GM12878 (cell line): ENCODE results near the gene COL5A1. TPM values are rescaled to one million over a fixed set of nuclear protein-coding genes. Genes with fewer than 3 reads are reported as not detected.

Source experiments
- ATAC-seq: fragments of 200-7000 bp; cut with Tn5 transposase; 3 replicates; pipeline ENCODE4 v1.9.1; 2020; ENCODE audit warnings: mild to moderate bottlenecking, moderate library complexity
- BruUV-seq: library from RNA; stranded (reverse); fragments of 400-500 nt; replicated peaks from 2 replicates; lab custom pipeline; 2021; lab: Mats Ljungman, UMichigan
- CTCF ChIA-PET: fragments of 300-600 bp; sonication (Branson Sonifier 250); formaldehyde crosslinking; extraction: SDS; loops from one replicate; lab custom pipeline; 2021; ENCODE audit warnings: inconsistent platforms; lab: Yijun Ruan, JAX
- POLR2A ChIA-PET: fragments of 350-600 bp; formaldehyde crosslinking; extraction: SDS; loops from one replicate; lab custom pipeline; 2021; ENCODE audit warnings: inconsistent platforms; lab: Charles Lee
- RAD21 ChIA-PET: fragments of 300-600 bp; sonication (Branson Sonifier 250); formaldehyde crosslinking; loops from one replicate; lab custom pipeline; 2023; ENCODE audit warnings: antibody characterized with exemption; ENCODE audit not compliant: unreplicated experiment; lab: Charles Lee
- SMC1A ChIA-PET: fragments of 300-600 bp; sonication (Branson Sonifier 250); formaldehyde crosslinking; loops from one replicate; lab custom pipeline; 2023; ENCODE audit not compliant: unreplicated experiment, uncharacterized antibody; lab: Charles Lee
- DNase-seq: peaks from one replicate; pipeline ENCODE4 v3.0.0-alpha.2; 2011; ENCODE audit warnings: low read depth, low spot score
- FAIRE-seq: peaks from 3 replicates; lab custom pipeline; 2011; peaks lifted over from hg19 to GRCh38; lab: Jason Lieb, UNC
- H2AFZ ChIP-seq: 2 replicates; pipeline ENCODE4 v1.6.0; 2011; ENCODE audit warnings: low read depth, low read length, control low read depth; ENCODE audit not compliant: control insufficient read depth
- H3K27ac ChIP-seq: 2 replicates; pipeline ENCODE4 v1.5.1; 2011; ENCODE audit warnings: control low read depth; ENCODE audit not compliant: control insufficient read depth, insufficient read depth
- H3K27me3 ChIP-seq, 2 experiments: replicated peaks in 1 of 2; 2 replicates each; pipeline versions ENCODE4 v1.6.0 to v1.6.1; 2011; ENCODE audit warnings: low read length in 1 of 2; ENCODE audit not compliant: control insufficient read depth in 2 of 2, insufficient read depth in 2 of 2
- H3K36me3 ChIP-seq, 2 experiments: 2 replicates each; pipeline ENCODE4 v1.5.1; 2011; ENCODE audit warnings: low read length in 1 of 2; ENCODE audit not compliant: control insufficient read depth in 2 of 2, insufficient read depth in 2 of 2
- H3K4me1 ChIP-seq: 2 replicates; pipeline ENCODE4 v1.6.1; 2011; ENCODE audit warnings: mild to moderate bottlenecking, low read length, moderate library complexity, mixed read lengths; ENCODE audit not compliant: control insufficient read depth, insufficient read depth
- H3K4me2 ChIP-seq: 2 replicates; pipeline ENCODE4 v1.6.0; 2011; ENCODE audit warnings: control low read depth; ENCODE audit not compliant: control insufficient read depth, insufficient read depth
- H3K4me3 ChIP-seq: fragments of 200-600 bp; sonication (generic); 2 replicates; pipeline ENCODE4 v1.5.1; 2016
- H3K79me2 ChIP-seq: 2 replicates; pipeline ENCODE4 v1.6.0; 2011; ENCODE audit warnings: low read length; ENCODE audit not compliant: control insufficient read depth, insufficient read depth
- H3K9ac ChIP-seq: 2 replicates; pipeline ENCODE4 v1.8.0; 2011; ENCODE audit warnings: low read length, control low read depth, mixed read lengths; ENCODE audit not compliant: control insufficient read depth, insufficient read depth
- H3K9me3 ChIP-seq: replicated peaks from 3 replicates; pipeline ENCODE4 v1.5.1; 2011; ENCODE audit warnings: mild to moderate bottlenecking, low read length; ENCODE audit not compliant: control insufficient read depth, insufficient read depth
- H4K20me1 ChIP-seq: 2 replicates; pipeline ENCODE4 v1.6.0; 2011; ENCODE audit not compliant: control insufficient read depth, insufficient read depth
- BHLHE40 ChIP-seq, 2 experiments: fragments of 450-650 bp in 1 of 2; IDR thresholded peaks; 2 replicates each; pipeline ENCODE4 v1.6.1; 2011 to 2017; ENCODE audit warnings: low read depth in 2 of 2, borderline replicate concordance in 1 of 2, improper control_type of control experiment in 1 of 2, low read length in 1 of 2, mild to moderate bottlenecking in 1 of 2
- MEF2B ChIP-seq: fragments of 450-650 bp; IDR thresholded peaks from 2 replicates; pipeline ENCODE4 v1.6.1; 2018; ENCODE audit warnings: mild to moderate bottlenecking, moderate library complexity; ENCODE audit not compliant: partially characterized antibody, poor library complexity, severe bottlenecking
- NR2F1 ChIP-seq: fragments of 450-650 bp; conservative IDR thresholded peaks from 2 replicates; pipeline ENCODE4 v1.6.1; 2017; ENCODE audit warnings: mild to moderate bottlenecking
- RCOR1 ChIP-seq: conservative IDR thresholded peaks from 2 replicates; pipeline ENCODE4 v1.6.1; 2012; ENCODE audit warnings: low read depth, low read length, improper control_type of control experiment
- TCF12 ChIP-seq: IDR thresholded peaks from 2 replicates; pipeline ENCODE4 v1.6.1; 2011; ENCODE audit warnings: low read depth, mild to moderate bottlenecking, low read length
- YY1 ChIP-seq: IDR thresholded peaks from 2 replicates; pipeline ENCODE4 v1.6.1; 2011; ENCODE audit warnings: low read depth, mild to moderate bottlenecking, low read length
- ZBED1 ChIP-seq: IDR thresholded peaks from 2 replicates; pipeline ENCODE4 v1.6.1; 2016; ENCODE audit warnings: borderline replicate concordance
- WGBS: methylation state at CpG from one replicate; pipeline ENCODE4 v1.1.6; 2016; ENCODE audit warnings: low lambda C conversion rate; ENCODE audit not compliant: insufficient replicate concordance, insufficient coverage; ENCODE audit errors: missing lambda C conversion rate; 5-methylcytosine and 5-hydroxymethylcytosine counted together
- in situ Hi-C: fragments of 300-500 bp; cut with MboI; formaldehyde crosslinking; loops from 9 replicates; pipeline ENCODE4 v1.14.3; 2018; ENCODE audit warnings: mixed read lengths
- intact Hi-C: fragments of 100-400 bp; cut with micrococcal nuclease; formaldehyde crosslinking; loops from one replicate; pipeline ENCODE4 v1.14.2; 2022; ENCODE audit not compliant: unreplicated experiment
- polyA plus RNA-seq, 11 experiments: library from polyadenylated mRNA; depleted of rRNA in 4 of 11; unstranded in 6 of 11; stranded (reverse) in 5 of 11; fragments of >200 nt; fragmentation: Nextera tagmentation in 4 of 11; fragmentation: Illumina TruSeq in 1 of 11; extraction: Ambion mirVana in 4 of 11; extraction: Trizol in 1 of 11; gene quantifications; 1 replicate in 1 of 11; 2 replicates in 10 of 11; pipeline versions ENCODE4 v1.2.1 to v1.2.3, GENCODE V29; 2011 to 2016; ENCODE audit warnings: inconsistent platforms in 2 of 11, missing spikeins in 2 of 11, low read depth in 1 of 11
- total RNA-seq, 4 experiments: library from RNA; depleted of rRNA in 3 of 4; stranded (reverse); fragments of >200 nt in 3 of 4; fragmentation: Illumina TruSeq in 1 of 4; extraction: Trizol in 1 of 4; gene quantifications; 2 replicates each; pipeline versions ENCODE4 v1.2.1 to v1.2.3, GENCODE V29; 2013 to 2021
- TF ChIP-seq, protein P1 (sequence below): fragments of 450-650 bp; IDR thresholded peaks from 2 replicates; pipeline ENCODE4 v1.6.1; 2016; ENCODE audit warnings: mild to moderate bottlenecking, moderate library complexity, borderline replicate concordance

The COL5A1 gene
- total and polyA plus RNA-seq, 10 of the 15 experiments (the other 5 are each of a cell fraction or from before 2014, with no cell fraction given), result under 0.01 to 0.15 (median 0.13) TPM; not detected in 4

DNA sequence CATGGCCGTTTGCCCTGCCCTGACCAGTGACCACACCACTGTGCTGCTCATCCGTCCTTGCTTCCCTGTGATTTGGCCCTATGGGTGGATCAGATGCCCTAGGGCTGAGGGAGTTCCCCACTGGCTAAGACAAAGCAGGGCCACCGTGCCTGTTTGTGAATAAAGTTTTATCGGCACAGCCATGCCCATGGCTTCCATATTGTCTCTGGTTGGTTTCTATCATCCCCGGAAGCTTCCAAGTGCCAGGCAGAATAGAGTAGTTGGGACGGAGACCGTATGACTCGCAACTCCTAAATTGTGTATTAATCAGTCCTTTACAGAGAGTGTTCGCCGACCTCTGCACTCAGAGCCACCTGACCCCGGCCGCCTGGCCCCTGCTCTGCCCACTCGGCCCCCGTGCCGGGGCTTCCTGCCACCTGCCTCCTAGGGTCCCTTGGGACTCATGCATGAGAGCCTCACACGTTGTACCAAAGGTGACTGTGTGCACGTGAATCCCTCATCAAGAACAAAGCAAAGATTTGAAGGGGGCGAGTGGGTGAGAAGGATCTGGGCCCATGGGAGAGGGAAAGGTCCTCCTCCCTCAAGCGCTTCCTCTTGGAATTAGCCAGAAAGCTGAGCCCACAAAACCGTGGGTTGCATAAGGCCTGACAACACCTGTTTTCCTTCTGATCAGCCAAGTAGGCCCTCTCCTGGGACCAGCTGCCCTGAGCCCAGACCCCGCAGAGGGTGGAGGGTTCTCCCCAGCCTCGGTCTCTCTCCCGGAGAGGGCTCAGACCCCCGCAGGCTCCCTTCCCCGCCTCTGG is 227.3 kb downstream of the COL5A1 start:
- DNase-seq, result no peak
- no peak for FAIRE-seq
- CTCF ChIA-PET, result interaction anchor here (0.6 kb wide), 1 partner anchor 160 kb away, joined by 3 read pairs; no protein-coding TSS in a partner anchor
- no TSS peak for BruUV-seq
- Histone ChIP-seq H3K9ac (no peak overlapping the region), H3K79me2 (no peaks in the 10 kb centered on the region), H2AFZ (peak overlapping the region; percentile 43)
- WGBS, result 19% methylated on average over 25 of the region's 25 CpGs
- in situ Hi-C loops, result no loop called here
- SMC1A ChIA-PET, result interaction anchor here (1.5 kb wide), 1 partner anchor 11 kb away, joined by 4 read pairs; no protein-coding TSS in a partner anchor
- POLR2A ChIA-PET, result no interaction called here
- TF ChIP-seq NR2F1 (0 out of 2 replicates have a peak, but pooled peaks have one; percentile 26), RCOR1 (no peak), BHLHE40 (IDR thresholded peaks at IDR 0.05; ENCODE audit: borderline replicate concordance in 1 of 2, low read depth in 2 of 2, low read length in 1 of 2) (peak; percentile 47 to 88; a peak in 3 of 4 replicates), YY1 (0 out of 2 replicates have a peak, but pooled peaks have one; percentile 51), ZBED1 (no peak), TCF12 (0 out of 2 replicates have a peak, but pooled peaks have one; percentile 40), MEF2B (peak; percentile 56)
- TF ChIP-seq, protein P1, sequence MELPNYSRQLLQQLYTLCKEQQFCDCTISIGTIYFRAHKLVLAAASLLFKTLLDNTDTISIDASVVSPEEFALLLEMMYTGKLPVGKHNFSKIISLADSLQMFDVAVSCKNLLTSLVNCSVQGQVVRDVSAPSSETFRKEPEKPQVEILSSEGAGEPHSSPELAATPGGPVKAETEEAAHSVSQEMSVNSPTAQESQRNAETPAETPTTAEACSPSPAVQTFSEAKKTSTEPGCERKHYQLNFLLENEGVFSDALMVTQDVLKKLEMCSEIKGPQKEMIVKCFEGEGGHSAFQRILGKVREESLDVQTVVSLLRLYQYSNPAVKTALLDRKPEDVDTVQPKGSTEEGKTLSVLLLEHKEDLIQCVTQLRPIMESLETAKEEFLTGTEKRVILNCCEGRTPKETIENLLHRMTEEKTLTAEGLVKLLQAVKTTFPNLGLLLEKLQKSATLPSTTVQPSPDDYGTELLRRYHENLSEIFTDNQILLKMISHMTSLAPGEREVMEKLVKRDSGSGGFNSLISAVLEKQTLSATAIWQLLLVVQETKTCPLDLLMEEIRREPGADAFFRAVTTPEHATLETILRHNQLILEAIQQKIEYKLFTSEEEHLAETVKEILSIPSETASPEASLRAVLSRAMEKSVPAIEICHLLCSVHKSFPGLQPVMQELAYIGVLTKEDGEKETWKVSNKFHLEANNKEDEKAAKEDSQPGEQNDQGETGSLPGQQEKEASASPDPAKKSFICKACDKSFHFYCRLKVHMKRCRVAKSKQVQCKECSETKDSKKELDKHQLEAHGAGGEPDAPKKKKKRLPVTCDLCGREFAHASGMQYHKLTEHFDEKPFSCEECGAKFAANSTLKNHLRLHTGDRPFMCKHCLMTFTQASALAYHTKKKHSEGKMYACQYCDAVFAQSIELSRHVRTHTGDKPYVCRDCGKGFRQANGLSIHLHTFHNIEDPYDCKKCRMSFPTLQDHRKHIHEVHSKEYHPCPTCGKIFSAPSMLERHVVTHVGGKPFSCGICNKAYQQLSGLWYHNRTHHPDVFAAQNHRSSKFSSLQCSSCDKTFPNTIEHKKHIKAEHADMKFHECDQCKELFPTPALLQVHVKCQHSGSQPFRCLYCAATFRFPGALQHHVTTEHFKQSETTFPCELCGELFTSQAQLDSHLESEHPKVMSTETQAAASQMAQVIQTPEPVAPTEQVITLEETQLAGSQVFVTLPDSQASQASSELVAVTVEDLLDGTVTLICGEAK, result peak; percentile 80
- TF ChIP-seq, all 136 proteins: peak for 6
- RAD21 ChIA-PET, result interaction anchor here (0.8 kb wide), 1 partner anchor 11 kb away, joined by 3 read pairs; no protein-coding TSS in a partner anchor
- H4K20me1 ChIP-seq, result no peaks in the 10 kb centered on the region
- H3K4me2 ChIP-seq, result no peak overlapping the region
- no peak for ATAC-seq
- H3K27me3 ChIP-seq, result no peaks in the 10 kb centered on the region
- H3K4me3 ChIP-seq, result no peak overlapping the region
- intact Hi-C loops, result no loop called here
- no peak overlapping the region for H3K27ac ChIP-seq
- H3K4me1 ChIP-seq, result peaks cover 6% of the 10 kb centered on the region; the same call in 1 of the 2 replicates
- no peaks in the 10 kb centered on the region for H3K36me3 ChIP-seq
- H3K9me3 ChIP-seq, result peaks cover 4% of the 10 kb centered on the region; the same call in 2 of the 3 replicates
